PC-9 (cell line): Measurements from ENCODE around the gene CHTF18.

Experiments
- CTCF ChIP-seq: fragments of 200-600 bp; sonication (generic); conservative IDR thresholded peaks from 2 replicates; pipeline ENCODE4 v1.6.1; 2017; ENCODE audit warnings: mixed run types, antibody characterized with exemption, mild to moderate bottlenecking, moderate library complexity
- EZH2 ChIP-seq: fragments of 200-600 bp; sonication (generic); IDR thresholded peaks from 2 replicates; pipeline ENCODE4 v1.8.0; 2017; ENCODE audit warnings: antibody characterized with exemption, low read depth

GRCh38 chr16:794853-795466 is 6.5 kb downstream of the CHTF18 start:
- TF ChIP-seq CTCF (no peak), EZH2 (no peak)
